Ovary (tissue), 9 donors: ENCODE data around the gene AKT3. TPM values are rescaled to one million over a fixed set of nuclear protein-coding genes. Genes with fewer than 3 reads are reported as not detected.

ENCODE experiments used
- DNase-seq, 5 donors: peaks; one replicate each; pipeline ENCODE4 v3.0.0-alpha.2; 2019 to 2020
- H3K27ac ChIP-seq, 2 donors: fragments of 200-600 bp; one replicate each; pipeline versions ENCODE4 v1.5.1 to v1.8.0; 2019 to 2022
- H3K27me3 ChIP-seq: fragments of 200-600 bp; one replicate; pipeline ENCODE4 v1.8.0; 2022
- H3K36me3 ChIP-seq: fragments of 200-600 bp; sonication (generic); one replicate; pipeline ENCODE4 v1.5.1; 2019
- H3K4me1 ChIP-seq: one replicate; pipeline ENCODE4 v1.8.1; 2013; ENCODE audit warnings: mild to moderate bottlenecking, moderate library complexity; ENCODE audit not compliant: insufficient read depth
- H3K4me3 ChIP-seq: fragments of 200-600 bp; sonication (generic); one replicate; pipeline ENCODE4 v1.5.1; 2017
- H3K9me3 ChIP-seq, 2 donors: fragments of 200-600 bp in 1 of 2; sonication (generic) in 1 of 2; one replicate each; pipeline versions ENCODE4 v1.5.1 to v1.8.1; 2013 to 2019; ENCODE audit warnings: mild to moderate bottlenecking in 1 of 2, moderate library complexity in 1 of 2
- CTCF ChIP-seq, 3 donors: fragments of 450-650 bp in 2 of 3; fragments of 200-600 bp in 1 of 3; IDR thresholded peaks; one replicate each; pipeline versions ENCODE4 v1.5.1 to v1.8.0; 2016 to 2022; ENCODE audit warnings: antibody characterized with exemption in 3 of 3, mild to moderate bottlenecking in 1 of 3
- EP300 ChIP-seq: sonication (generic); formaldehyde crosslinking; IDR thresholded peaks from one replicate; pipeline ENCODE4 v1.6.1; 2017; ENCODE audit warnings: antibody characterized with exemption
- POLR2A ChIP-seq: fragments of 450-650 bp; IDR thresholded peaks from one replicate; pipeline ENCODE4 v1.6.1; 2017; ENCODE audit warnings: antibody characterized with exemption, mild to moderate bottlenecking, moderate library complexity
- WGBS, 3 donors: extraction: QIAGEN DNeasy Blood & Tissue Kit in 1 of 3; methylation state at CpG; one replicate each; pipeline versions ENCODE4 v1.1.5 to v1.1.7; 2013 to 2017; 5-methylcytosine and 5-hydroxymethylcytosine counted together
- intact Hi-C, 4 donors: fragments of 100-400 bp; cut with DNase I; formaldehyde crosslinking; loops; one replicate each; pipeline versions ENCODE4 v1.11.0 to v1.15.1; 2022 to 2023
- polyA plus RNA-seq, 2 donors: library from polyadenylated mRNA; stranded (reverse); fragments of 200-250 nt in 1 of 2; fragments of 350-450 nt in 1 of 2; fragmentation: Illumina TruSeq in 1 of 2; extraction: RNeasy Lipid Tissue Mini Kit (QIAGEN cat#74804) in 1 of 2; gene quantifications; one replicate each; pipeline ENCODE4 v1.2.3, GENCODE V29; 2013 to 2014
- total RNA-seq, 7 donors: library from RNA; depleted of rRNA in 2 of 7; stranded (reverse); fragments of >200 nt in 2 of 7; fragmentation: NEBNext Ultra II Directional in 3 of 7; extraction: Animal tissue kit (Norgen Biotek cat#: 25700) in 3 of 7; gene quantifications; one replicate each; pipeline versions ENCODE4 v1.1.0 to v1.2.4, GENCODE V29; 2016 to 2023
- donor health status: DM: no; HTN: no; CAD: no; lungs with moderate emphysema.
- donor health status: DM: no; HTN: no; CAD: no.
- donor health status: Bipolar disorder and iron deficiency.
- donor health status: DM: yes; HTN: yes; CAD: no.
- donor health status: DM: no; HTN: no; CAD: no.
- donor health status: DM: yes; HTN: yes; CAD: no.

The AKT3 gene
- total and polyA plus RNA-seq, 9 donors: 27.2 to 202 (median 111) TPM

DNA sequence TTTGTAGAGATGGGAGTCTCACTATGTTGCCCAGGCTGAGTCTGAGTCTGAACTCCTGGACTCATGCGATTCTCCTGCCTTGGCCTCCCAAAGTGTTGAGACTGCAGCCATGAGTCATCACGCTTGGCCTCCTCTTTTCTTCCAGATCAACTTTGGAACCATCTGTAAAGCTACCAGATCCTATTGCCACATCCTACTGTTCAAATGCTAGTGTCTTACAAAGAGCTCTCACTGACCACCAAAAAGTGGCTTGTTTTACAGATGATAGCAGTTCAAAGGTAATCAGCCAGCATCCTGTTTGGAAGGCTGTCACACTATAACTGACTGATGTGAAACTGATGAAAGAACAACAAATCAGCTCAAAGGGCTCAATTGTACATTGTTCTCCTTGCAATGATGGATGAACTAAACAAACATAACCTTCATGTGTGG, 221.6 kb downstream of the AKT3 start:
- intact Hi-C loops: no loop called here
- 91 to 97% (median 96%) methylated on average over 2 of the region's 2 CpGs for WGBS, 3 donors
- TF ChIP-seq EP300 (no peak), CTCF (IDR thresholded peaks at IDR 0.05) (no peak), POLR2A (no peak)
- Histone ChIP-seq H3K27me3 (no peaks in the 10 kb centered on the region), H3K36me3 (no peaks in the 10 kb centered on the region), H3K9me3 (no peaks in the 10 kb centered on the region), H3K4me3 (no peak overlapping the region), H3K27ac (no peak overlapping the region), H3K4me1 (no peaks in the 10 kb centered on the region)
- DNase-seq: no peak

GRCh38 chr1:243623841-243624240, 226.2 kb downstream of the AKT3 start:
- 98 to 99% (median 98%) methylated on average over 2 of the region's 2 CpGs for WGBS, 3 donors
- TF ChIP-seq POLR2A: no peak
- no peak for TF ChIP-seq CTCF (IDR thresholded peaks at IDR 0.05)
- TF ChIP-seq EP300: no peak

GRCh38 chr1:243621973-243622372, 228.1 kb downstream of the AKT3 start:
- Histone ChIP-seq H3K4me3 (no peak overlapping the region), H3K9me3 (no peaks in the 10 kb centered on the region), H3K27me3 (no peaks in the 10 kb centered on the region), H3K27ac (no peak overlapping the region), H3K4me1 (no peaks in the 10 kb centered on the region), H3K36me3 (no peaks in the 10 kb centered on the region)
- intact Hi-C loops: no loop called here
- 92 to 96% (median 96%) methylated on average over 2 of the region's 2 CpGs for WGBS, 3 donors
- no peak for DNase-seq
- TF ChIP-seq CTCF (IDR thresholded peaks at IDR 0.05): no peak
- no peak for TF ChIP-seq EP300
- TF ChIP-seq POLR2A: no peak

More at GRCh38 chr1:243623841-243624240, 226.2 kb downstream of the AKT3 start:
- Histone ChIP-seq H3K9me3 (no peaks in the 10 kb centered on the region), H3K4me1 (no peaks in the 10 kb centered on the region), H3K27me3 (no peaks in the 10 kb centered on the region), H3K4me3 (no peak overlapping the region), H3K27ac (no peak overlapping the region), H3K36me3 (no peaks in the 10 kb centered on the region)
- DNase-seq: no peak
- intact Hi-C loops: no loop called here

DNA sequence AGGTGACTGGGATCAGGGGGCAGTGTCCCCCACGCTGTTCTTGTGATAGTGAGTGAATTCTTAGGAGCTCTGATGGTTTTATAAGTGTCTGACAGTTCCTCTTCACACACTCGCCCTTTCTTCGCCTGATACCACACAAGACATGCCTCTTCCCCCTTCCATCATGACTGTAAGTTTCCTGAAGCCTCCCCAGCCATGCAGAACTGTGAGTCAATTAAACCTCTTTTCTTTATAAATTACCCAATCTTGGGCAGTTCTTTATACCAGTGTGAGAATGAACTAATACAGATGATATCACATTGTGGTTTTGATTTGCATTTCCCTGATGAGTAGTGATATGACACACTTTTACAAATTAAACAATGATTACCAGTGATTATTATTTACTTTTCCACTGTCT, 229.9 kb downstream of the AKT3 start:
- no peak overlapping the region for H3K4me3 ChIP-seq
- no peaks in the 10 kb centered on the region for H3K27me3 ChIP-seq
- no peak overlapping the region for H3K27ac ChIP-seq
- no peaks in the 10 kb centered on the region for H3K36me3 ChIP-seq
- H3K9me3 ChIP-seq: no peaks in the 10 kb centered on the region
- intact Hi-C loops: no loop called here
- DNase-seq: no peak
- no peaks in the 10 kb centered on the region for H3K4me1 ChIP-seq
- TF ChIP-seq CTCF (IDR thresholded peaks at IDR 0.05) (no peak), EP300 (no peak)
- WGBS, 3 donors: 93 to 98% (median 95%) methylated on average over 3 of the region's 3 CpGs

- WGBS, 3 donors: 93 to 95% (median 95%) methylated on average over 2 of the region's 2 CpGs
- no peak for DNase-seq
- Histone ChIP-seq H3K4me1 (no peaks in the 10 kb centered on the region), H3K27ac (no peak overlapping the region), H3K27me3 (no peaks in the 10 kb centered on the region), H3K4me3 (no peak overlapping the region), H3K36me3 (no peaks in the 10 kb centered on the region), H3K9me3 (no peaks in the 10 kb centered on the region)
- intact Hi-C loops: no loop called here
- TF ChIP-seq POLR2A (no peak), EP300 (no peak), CTCF (IDR thresholded peaks at IDR 0.05) (no peak)
These were observed 240.3 kb downstream of the AKT3 start for GRCh38 chr1:243609698-243610097.
